HG03442 (cell line): ENCODE results near the gene STOM.

Experiments
- ATAC-seq: cut with Tn5 transposase; IDR thresholded peaks from one replicate; pipeline ENCODE4 v1.9.1; 2021; ENCODE audit warnings: mild to moderate bottlenecking, moderate library complexity; ENCODE audit not compliant: unreplicated experiment

Gene STOM

DNA sequence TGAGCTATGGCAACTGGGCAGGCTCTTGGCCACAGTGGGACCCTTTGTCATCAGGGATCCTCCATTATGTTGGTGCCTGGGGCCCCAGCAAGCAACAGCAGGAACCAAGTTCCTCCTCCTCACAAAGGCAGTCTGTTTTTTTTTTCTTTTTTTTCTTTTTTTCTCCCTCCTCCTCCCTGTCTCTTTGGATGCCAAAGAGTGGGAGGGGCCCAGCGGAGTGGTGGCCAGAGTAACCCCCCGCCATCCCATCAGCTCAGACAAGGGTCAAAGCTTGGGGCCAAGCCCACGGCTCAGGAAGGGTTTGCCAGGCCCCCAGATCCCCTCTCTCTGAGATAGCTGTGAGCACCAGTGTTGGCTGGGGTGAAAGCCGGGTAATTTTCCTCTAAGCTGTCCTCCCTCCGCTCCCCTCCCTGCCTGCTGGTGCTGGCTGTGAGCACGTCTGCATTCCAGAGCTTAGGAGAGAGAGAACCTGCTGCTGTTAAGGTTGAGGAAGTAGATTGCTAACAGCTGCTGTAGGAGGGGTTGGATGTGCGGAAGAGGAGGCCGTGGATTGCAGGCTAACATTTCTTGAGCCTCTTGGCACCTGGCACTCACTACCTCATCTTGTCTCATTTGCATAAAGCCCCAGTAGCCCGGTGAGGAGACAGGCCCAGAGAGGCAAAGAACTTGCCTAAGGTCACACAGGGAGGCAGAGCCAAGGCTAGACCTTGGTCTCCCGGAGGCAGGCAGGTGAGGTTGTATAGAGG is 80.9 kb downstream of the STOM start:
- ATAC-seq = no peak
